Stomach (tissue), 4 donors: ENCODE results near the gene VAV2.

Experiments
- EP300 ChIP-seq: sonication (generic); formaldehyde crosslinking; IDR thresholded peaks from one replicate; pipeline ENCODE4 v1.6.1; 2017; ENCODE audit warnings: antibody characterized with exemption
- POLR2A ChIP-seq, 4 donors: fragments of 450-650 bp; IDR thresholded peaks; one replicate each; pipeline ENCODE4 v1.6.1; 2016; ENCODE audit warnings: antibody characterized with exemption in 4 of 4, control low read depth in 2 of 4, mild to moderate bottlenecking in 1 of 4, moderate library complexity in 1 of 4
- POLR2AphosphoS5 ChIP-seq, 3 donors: sonication (generic); formaldehyde crosslinking; IDR thresholded peaks; one replicate each; pipeline ENCODE4 v1.6.1; 2016; ENCODE audit warnings: antibody characterized with exemption in 3 of 3
- TF ChIP-seq, protein P1 (sequence below), 7 experiments: fragments of 450-650 bp in 4 of 7; fragments of 200-600 bp in 3 of 7; sonication (generic) in 3 of 7; IDR thresholded peaks; one replicate each; pipeline ENCODE4 v1.5.1; 2016 to 2019; ENCODE audit warnings: antibody characterized with exemption in 7 of 7, control low read depth in 2 of 7, mild to moderate bottlenecking in 1 of 7

GRCh38 chr9:133968966-133969617 is 23.0 kb downstream of the VAV2 start:
- TF ChIP-seq, protein P1, sequence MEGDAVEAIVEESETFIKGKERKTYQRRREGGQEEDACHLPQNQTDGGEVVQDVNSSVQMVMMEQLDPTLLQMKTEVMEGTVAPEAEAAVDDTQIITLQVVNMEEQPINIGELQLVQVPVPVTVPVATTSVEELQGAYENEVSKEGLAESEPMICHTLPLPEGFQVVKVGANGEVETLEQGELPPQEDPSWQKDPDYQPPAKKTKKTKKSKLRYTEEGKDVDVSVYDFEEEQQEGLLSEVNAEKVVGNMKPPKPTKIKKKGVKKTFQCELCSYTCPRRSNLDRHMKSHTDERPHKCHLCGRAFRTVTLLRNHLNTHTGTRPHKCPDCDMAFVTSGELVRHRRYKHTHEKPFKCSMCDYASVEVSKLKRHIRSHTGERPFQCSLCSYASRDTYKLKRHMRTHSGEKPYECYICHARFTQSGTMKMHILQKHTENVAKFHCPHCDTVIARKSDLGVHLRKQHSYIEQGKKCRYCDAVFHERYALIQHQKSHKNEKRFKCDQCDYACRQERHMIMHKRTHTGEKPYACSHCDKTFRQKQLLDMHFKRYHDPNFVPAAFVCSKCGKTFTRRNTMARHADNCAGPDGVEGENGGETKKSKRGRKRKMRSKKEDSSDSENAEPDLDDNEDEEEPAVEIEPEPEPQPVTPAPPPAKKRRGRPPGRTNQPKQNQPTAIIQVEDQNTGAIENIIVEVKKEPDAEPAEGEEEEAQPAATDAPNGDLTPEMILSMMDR (IDR thresholded peaks at IDR 0.05) = no peak
- TF ChIP-seq POLR2A (IDR thresholded peaks at IDR 0.05) = no peak
- no peak for TF ChIP-seq POLR2AphosphoS5 (IDR thresholded peaks at IDR 0.05)
- no peak for TF ChIP-seq EP300
